Nephron (organoid): ENCODE measurements around the gene PRUNE2.
"Not testable (repeated sequence)": the region's sequence is repeated elsewhere in the genome, so short reads cannot be mapped to it uniquely, and the experiment has no call there.

Experiments
- H3K27ac Mint-ChIP-seq, 3 experiments: 2 replicates each; pipeline ENCODE4 v1.8.0; 2020; ENCODE audit warnings: mixed read lengths in 3 of 3, mild to moderate bottlenecking in 2 of 3, moderate library complexity in 1 of 3
- H3K27me3 Mint-ChIP-seq: 2 replicates; pipeline ENCODE4 v1.8.0; 2021; ENCODE audit warnings: low read depth, mild to moderate bottlenecking, moderate library complexity, mixed read lengths
- H3K36me3 Mint-ChIP-seq: 2 replicates; pipeline ENCODE4 v1.8.0; 2020; ENCODE audit warnings: low read depth, mixed read lengths
- H3K4me1 Mint-ChIP-seq: 2 replicates; pipeline ENCODE4 v1.8.0; 2020; ENCODE audit warnings: mixed read lengths
- H3K4me3 Mint-ChIP-seq, 3 experiments: 2 replicates each; pipeline ENCODE4 v1.8.0; 2020; ENCODE audit warnings: mild to moderate bottlenecking in 3 of 3, mixed read lengths in 3 of 3, moderate library complexity in 2 of 3
- H3K9me3 Mint-ChIP-seq: 2 replicates; pipeline ENCODE4 v1.8.0; 2020; ENCODE audit warnings: mixed read lengths
- TF ChIP-seq, protein P1 (sequence below), 3 experiments: fragments of 200-600 bp; sonication (generic); IDR thresholded peaks; one replicate each; pipeline ENCODE4 v1.5.0; 2021; ENCODE audit warnings: antibody characterized with exemption in 3 of 3; ENCODE audit not compliant: unreplicated experiment in 3 of 3

PRUNE2 gene

DNA sequence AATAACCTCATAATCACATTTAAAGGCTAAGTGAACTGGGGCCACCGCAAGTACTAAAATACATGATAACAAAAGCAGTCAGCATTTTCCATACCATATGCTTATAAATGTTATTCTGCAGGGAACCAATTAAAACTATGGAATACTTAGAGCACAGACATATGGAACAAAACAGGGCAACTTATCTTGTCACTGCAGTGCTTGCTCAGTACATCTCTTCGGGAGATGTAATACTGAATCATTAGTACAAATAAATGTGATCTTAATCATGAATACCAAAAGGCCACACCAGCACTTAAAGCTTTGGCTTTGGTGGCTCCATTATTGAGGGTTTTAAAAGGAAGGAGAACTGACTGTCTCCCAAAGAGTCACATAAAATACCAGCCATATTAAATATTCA lies 32.1 kb downstream of the PRUNE2 start:
- Mint-ChIP-seq H3K27ac (peak overlapping the region; percentile 9 to 61 (median 52)), H3K4me1 (peaks cover 10% of the 10 kb centered on the region), H3K9me3 (no peaks in the 10 kb centered on the region), H3K27me3 (peaks cover 28% of the 10 kb centered on the region), H3K36me3 (no peaks in the 10 kb centered on the region), H3K4me3 (no peak overlapping the region)
- TF ChIP-seq, protein P1, sequence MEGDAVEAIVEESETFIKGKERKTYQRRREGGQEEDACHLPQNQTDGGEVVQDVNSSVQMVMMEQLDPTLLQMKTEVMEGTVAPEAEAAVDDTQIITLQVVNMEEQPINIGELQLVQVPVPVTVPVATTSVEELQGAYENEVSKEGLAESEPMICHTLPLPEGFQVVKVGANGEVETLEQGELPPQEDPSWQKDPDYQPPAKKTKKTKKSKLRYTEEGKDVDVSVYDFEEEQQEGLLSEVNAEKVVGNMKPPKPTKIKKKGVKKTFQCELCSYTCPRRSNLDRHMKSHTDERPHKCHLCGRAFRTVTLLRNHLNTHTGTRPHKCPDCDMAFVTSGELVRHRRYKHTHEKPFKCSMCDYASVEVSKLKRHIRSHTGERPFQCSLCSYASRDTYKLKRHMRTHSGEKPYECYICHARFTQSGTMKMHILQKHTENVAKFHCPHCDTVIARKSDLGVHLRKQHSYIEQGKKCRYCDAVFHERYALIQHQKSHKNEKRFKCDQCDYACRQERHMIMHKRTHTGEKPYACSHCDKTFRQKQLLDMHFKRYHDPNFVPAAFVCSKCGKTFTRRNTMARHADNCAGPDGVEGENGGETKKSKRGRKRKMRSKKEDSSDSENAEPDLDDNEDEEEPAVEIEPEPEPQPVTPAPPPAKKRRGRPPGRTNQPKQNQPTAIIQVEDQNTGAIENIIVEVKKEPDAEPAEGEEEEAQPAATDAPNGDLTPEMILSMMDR (IDR thresholded peaks at IDR 0.05; ENCODE audit: unreplicated experiment in 3 of 3): no peak

DNA sequence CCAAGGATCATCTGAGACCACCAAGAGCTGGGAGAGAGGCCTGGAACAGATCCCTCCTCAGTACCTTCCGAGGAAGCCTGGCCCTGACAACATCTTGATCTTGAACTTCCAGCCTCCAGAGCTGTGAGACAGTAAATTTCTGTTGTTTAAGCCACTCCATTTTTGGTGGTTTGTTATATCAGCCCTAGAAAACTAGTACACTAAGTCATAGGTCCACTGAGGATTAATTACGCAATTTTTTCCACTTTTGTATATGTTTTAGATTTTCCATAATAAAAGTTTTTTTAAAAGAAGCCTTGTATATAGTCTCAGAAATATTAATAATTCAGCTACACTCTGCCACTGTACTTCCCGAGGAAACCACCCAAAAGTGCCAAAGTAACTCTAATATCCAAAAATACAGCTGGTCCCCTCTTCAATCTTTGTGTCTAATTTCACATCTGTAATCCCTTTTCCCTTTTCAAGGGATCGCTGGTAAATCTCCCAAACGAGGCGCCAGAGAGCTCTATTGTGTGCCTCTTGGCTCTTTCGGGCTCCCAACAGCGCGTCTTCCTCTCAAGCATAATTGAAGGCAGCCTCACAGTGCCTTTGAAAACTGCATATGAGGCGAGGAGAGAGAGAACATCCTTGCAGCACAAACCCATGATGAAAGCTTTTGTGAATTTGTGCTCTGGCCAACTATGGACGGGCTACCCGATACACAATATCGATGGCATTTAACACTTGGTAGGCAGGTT lies 32.7 kb downstream of the PRUNE2 start:
- peak overlapping the region; percentile 9 to 61 (median 52) for H3K27ac Mint-ChIP-seq
- H3K9me3 Mint-ChIP-seq: no peaks in the 10 kb centered on the region
- peaks cover 32% of the 10 kb centered on the region for H3K27me3 Mint-ChIP-seq
- TF ChIP-seq, protein P1 (IDR thresholded peaks at IDR 0.05; ENCODE audit: unreplicated experiment in 3 of 3): no peak
- no peak overlapping the region for H3K4me3 Mint-ChIP-seq
- H3K36me3 Mint-ChIP-seq: no peaks in the 10 kb centered on the region
- peaks cover 11% of the 10 kb centered on the region for H3K4me1 Mint-ChIP-seq

DNA sequence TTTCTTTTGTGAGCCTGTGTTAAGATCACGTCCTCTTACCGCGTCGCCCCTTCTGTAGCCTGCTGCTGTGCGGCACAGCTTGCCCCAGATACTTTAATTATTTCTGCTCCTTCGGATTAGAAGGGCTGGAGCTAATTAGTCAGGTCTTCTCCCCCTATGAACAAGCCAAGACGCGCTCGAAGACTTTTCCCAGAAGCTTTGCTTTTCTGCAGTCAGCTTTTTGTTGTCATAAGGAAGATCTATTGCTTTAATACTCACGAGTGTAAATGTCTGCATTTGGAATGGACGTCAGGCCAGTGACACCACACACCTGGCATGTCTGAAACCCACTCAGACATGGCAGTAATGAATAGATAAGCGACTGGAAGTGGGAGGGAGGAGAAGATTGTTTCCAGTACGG lies 37.0 kb downstream of the PRUNE2 start:
- Mint-ChIP-seq H3K36me3 (no peaks in the 10 kb centered on the region), H3K4me1 (peaks cover 11% of the 10 kb centered on the region), H3K9me3 (no peaks in the 10 kb centered on the region), H3K4me3 (peak overlapping the region; percentile 18 to 31 (median 19)), H3K27ac (peak overlapping the region in 2 of 3 experiments; percentile 36 to 85), H3K27me3 (peaks cover 38% of the 10 kb centered on the region)
- TF ChIP-seq, protein P1 (IDR thresholded peaks at IDR 0.05; ENCODE audit: unreplicated experiment in 3 of 3): no peak

DNA sequence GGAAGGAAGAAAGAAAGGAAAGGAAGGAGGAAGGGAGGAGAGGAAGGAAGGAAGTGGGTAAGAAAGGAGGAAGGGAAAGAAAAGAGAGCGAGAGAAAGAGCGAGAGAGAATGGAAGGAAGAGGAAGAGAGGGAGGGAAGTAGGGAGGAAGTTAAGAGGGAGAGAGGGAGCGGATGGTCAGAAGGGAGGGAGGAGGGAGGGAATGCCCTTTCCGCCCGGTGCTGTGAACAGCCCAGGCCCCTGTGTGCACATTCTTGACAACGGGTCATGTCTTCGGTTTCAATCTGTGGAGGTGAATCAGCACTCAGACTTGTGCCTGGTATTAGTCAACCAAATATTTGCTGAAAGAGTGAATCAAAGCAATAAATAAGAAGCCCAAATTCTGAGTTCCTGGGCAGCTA lies 39.2 kb downstream of the PRUNE2 start:
- Mint-ChIP-seq H3K4me1 (peaks cover 5% of the 10 kb centered on the region), H3K27ac (peak overlapping the region in 2 of 3 experiments; percentile 26 to 85), H3K9me3 (no peaks in the 10 kb centered on the region), H3K4me3 (no peak overlapping the region), H3K27me3 (peaks cover 22% of the 10 kb centered on the region), H3K36me3 (no peaks in the 10 kb centered on the region)
- TF ChIP-seq, protein P1 (IDR thresholded peaks at IDR 0.05; ENCODE audit: unreplicated experiment in 3 of 3): no peak

DNA sequence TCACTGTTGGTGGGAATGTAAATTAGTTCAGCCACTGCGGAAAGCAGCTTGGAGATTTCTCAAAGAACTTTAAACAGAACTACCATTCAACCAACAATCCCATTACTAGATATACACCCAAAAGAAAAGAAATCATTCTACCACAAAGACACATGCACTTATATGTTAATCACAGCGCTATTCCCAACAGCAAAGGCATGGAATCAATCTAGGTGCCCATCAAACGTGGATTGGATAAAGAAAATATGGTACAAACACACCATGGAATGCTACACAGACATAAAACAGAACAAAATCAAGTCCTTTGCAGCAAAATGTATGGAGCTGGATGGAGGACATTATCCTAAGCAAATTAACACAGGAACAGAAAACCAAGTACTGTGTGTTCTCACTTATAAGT lies 42.1 kb downstream of the PRUNE2 start:
- Mint-ChIP-seq H3K4me1 (peaks cover 1% of the 10 kb centered on the region), H3K4me3 (no peak overlapping the region), H3K9me3 (no peaks in the 10 kb centered on the region), H3K27ac (peak overlapping the region in 1 of 3 experiments; percentile 65), H3K36me3 (no peaks in the 10 kb centered on the region), H3K27me3 (peaks cover 15% of the 10 kb centered on the region)
- TF ChIP-seq, protein P1 (IDR thresholded peaks at IDR 0.05; ENCODE audit: unreplicated experiment in 3 of 3): no peak

DNA sequence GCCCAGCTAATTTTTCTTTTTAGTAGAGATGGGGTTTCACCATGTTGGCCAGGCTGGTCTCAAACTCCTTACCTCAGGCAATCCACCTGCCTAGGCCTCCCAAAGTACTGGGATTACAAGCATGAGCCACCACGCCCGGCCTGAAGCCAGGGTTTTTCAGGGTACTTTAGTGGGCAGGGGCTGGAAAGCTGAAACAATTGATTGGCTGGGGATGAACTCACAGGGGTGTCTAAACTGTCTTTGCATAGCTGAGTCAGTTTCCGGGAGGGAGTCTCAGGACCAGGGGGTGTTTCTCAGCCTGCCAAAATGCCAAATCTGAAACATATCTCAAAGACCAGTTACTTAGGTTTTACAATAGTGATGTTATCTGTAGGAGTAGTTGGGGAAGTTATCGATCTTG lies 46.1 kb downstream of the PRUNE2 start:
- peaks cover 3% of the 10 kb centered on the region for H3K27me3 Mint-ChIP-seq
- no peaks in the 10 kb centered on the region for H3K4me1 Mint-ChIP-seq
- H3K36me3 Mint-ChIP-seq: no peaks in the 10 kb centered on the region
- no peaks in the 10 kb centered on the region for H3K9me3 Mint-ChIP-seq
- no peak overlapping the region for H3K27ac Mint-ChIP-seq
- TF ChIP-seq, protein P1 (IDR thresholded peaks at IDR 0.05; ENCODE audit: unreplicated experiment in 3 of 3): no peak
- H3K4me3 Mint-ChIP-seq: no peak overlapping the region

DNA sequence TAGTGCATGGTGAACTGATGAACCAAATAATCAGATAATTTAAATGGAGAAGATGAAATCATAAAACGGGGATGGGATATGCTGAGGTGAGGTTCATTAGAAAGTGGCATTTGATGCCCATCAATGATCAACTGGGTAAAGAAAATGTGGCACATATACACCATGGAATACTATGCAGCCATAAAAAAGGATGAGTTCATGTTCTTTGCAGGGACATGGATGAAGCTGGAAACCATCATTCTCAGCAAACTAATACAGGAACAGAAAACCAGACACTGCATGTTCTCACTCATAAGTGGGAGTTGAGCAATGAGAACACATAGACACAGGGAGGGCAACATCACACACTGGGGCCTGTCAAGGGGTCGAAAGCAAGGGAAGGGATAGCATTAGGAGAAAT lies 47.7 kb downstream of the PRUNE2 start:
- H3K9me3 Mint-ChIP-seq, H3K4me3 Mint-ChIP-seq, H3K27me3 Mint-ChIP-seq, H3K36me3 Mint-ChIP-seq, H3K4me1 Mint-ChIP-seq, H3K27ac Mint-ChIP-seq: not testable (repeated sequence)
